OCI-LY7 (cell line): ENCODE measurements around the gene MKNK1. TPM values are rescaled to one million over a fixed set of nuclear protein-coding genes. Genes with fewer than 3 reads are reported as not detected.

Experiments
- BruUV-seq: library from RNA; stranded (reverse); fragments of 400-500 nt; replicated peaks from 2 replicates; lab custom pipeline; 2021; lab: Mats Ljungman, UMichigan
- CTCF ChIA-PET: fragments of 300-600 bp; sonication (Branson Sonifier 250); formaldehyde crosslinking; loops from one replicate; lab custom pipeline; 2022; ENCODE audit warnings: antibody characterized with exemption; ENCODE audit not compliant: unreplicated experiment; lab: Charles Lee
- POLR2A ChIA-PET: fragments of 300-600 bp; sonication (Branson Sonifier 250); formaldehyde crosslinking; loops from one replicate; lab custom pipeline; 2022; ENCODE audit warnings: antibody characterized with exemption; lab: Charles Lee
- DNase-seq: peaks from one replicate; pipeline ENCODE4 v3.0.0-alpha.2; 2015; ENCODE audit warnings: low spot score
- H2AFZ ChIP-seq: fragments of 200-600 bp; sonication (generic), shearing (Covaris generic); 2 replicates; pipeline ENCODE4 v1.6.1; 2014; ENCODE audit warnings: mild to moderate bottlenecking, antibody characterized with exemption, low read length, moderate library complexity
- H3K27ac ChIP-seq: fragments of 200-600 bp; sonication (generic); 2 replicates; pipeline ENCODE4 v1.5.1; 2014; ENCODE audit warnings: mixed run types, low read depth, mild to moderate bottlenecking, moderate library complexity, low read length, inconsistent platforms; ENCODE audit not compliant: poor library complexity, severe bottlenecking
- H3K36me3 ChIP-seq: fragments of 200-600 bp; sonication (generic); 2 replicates; pipeline ENCODE4 v1.6.1; 2014; ENCODE audit warnings: mild to moderate bottlenecking, antibody characterized with exemption, low read length, moderate library complexity, mixed read lengths; ENCODE audit not compliant: insufficient read depth
- H3K4me1 ChIP-seq: fragments of 200-600 bp; sonication (generic); 2 replicates; pipeline ENCODE4 v1.5.1; 2014; ENCODE audit warnings: mild to moderate bottlenecking, low read length; ENCODE audit not compliant: insufficient read depth, poor library complexity, severe bottlenecking
- H3K4me2 ChIP-seq: fragments of 200-600 bp; sonication (generic); 2 replicates; pipeline ENCODE4 v1.6.1; 2014; ENCODE audit warnings: mild to moderate bottlenecking, low read length
- H3K4me3 ChIP-seq: fragments of 200-600 bp; sonication (generic); 2 replicates; pipeline ENCODE4 v1.5.1; 2014; ENCODE audit warnings: mild to moderate bottlenecking, low read depth, low read length; ENCODE audit not compliant: poor library complexity, severe bottlenecking
- H3K79me2 ChIP-seq: fragments of 200-600 bp; sonication (generic); 2 replicates; pipeline ENCODE4 v1.6.1; 2016; ENCODE audit warnings: low read depth, mild to moderate bottlenecking, low read length, moderate library complexity, mixed read lengths; ENCODE audit not compliant: insufficient read depth
- H3K9me2 ChIP-seq: fragments of 200-600 bp; sonication (generic); 2 replicates; pipeline ENCODE4 v1.6.1; 2016; ENCODE audit warnings: mild to moderate bottlenecking, low read length, mixed read lengths; ENCODE audit not compliant: insufficient read depth
- H3K9me3 ChIP-seq: fragments of 200-600 bp; sonication (generic); 2 replicates; pipeline ENCODE4 v1.6.1; 2014; ENCODE audit warnings: mild to moderate bottlenecking, mixed run types, low read length, mixed read lengths
- H4K20me1 ChIP-seq: fragments of 200-600 bp; sonication (generic); 2 replicates; pipeline ENCODE4 v1.6.1; 2014; ENCODE audit warnings: mild to moderate bottlenecking, antibody characterized with exemption, low read length, moderate library complexity, mixed read lengths; ENCODE audit not compliant: insufficient read depth
- EZH2phosphoT487 ChIP-seq: fragments of 200-600 bp; sonication (generic); IDR thresholded peaks from 2 replicates; pipeline ENCODE4 v1.6.1; 2018; ENCODE audit warnings: low read depth, borderline replicate concordance, mild to moderate bottlenecking, mixed run types, antibody characterized with exemption, low read length, moderate library complexity, mixed read lengths
- intact Hi-C: fragments of 100-400 bp; cut with micrococcal nuclease; formaldehyde crosslinking; loops from one replicate; pipeline ENCODE4 v1.10.0; 2022; ENCODE audit not compliant: unreplicated experiment
- total RNA-seq, 2 experiments: library from RNA; depleted of rRNA in 1 of 2; stranded (reverse); fragments of >200 nt in 1 of 2; shearing (Covaris generic) in 1 of 2; gene quantifications; 2 replicates each; pipeline ENCODE4 v1.2.3, GENCODE V29; 2014 to 2022
- TF ChIP-seq, protein P1 (sequence below): fragments of 200-600 bp; sonication (generic); conservative IDR thresholded peaks from 2 replicates; pipeline ENCODE4 v1.5.1; 2014; ENCODE audit warnings: mild to moderate bottlenecking, antibody characterized with exemption, low read length, moderate library complexity, mixed read lengths

MKNK1 gene
- total RNA-seq, 2 experiments from 2014 or later: 11.5 to 24.0 TPM

DNA sequence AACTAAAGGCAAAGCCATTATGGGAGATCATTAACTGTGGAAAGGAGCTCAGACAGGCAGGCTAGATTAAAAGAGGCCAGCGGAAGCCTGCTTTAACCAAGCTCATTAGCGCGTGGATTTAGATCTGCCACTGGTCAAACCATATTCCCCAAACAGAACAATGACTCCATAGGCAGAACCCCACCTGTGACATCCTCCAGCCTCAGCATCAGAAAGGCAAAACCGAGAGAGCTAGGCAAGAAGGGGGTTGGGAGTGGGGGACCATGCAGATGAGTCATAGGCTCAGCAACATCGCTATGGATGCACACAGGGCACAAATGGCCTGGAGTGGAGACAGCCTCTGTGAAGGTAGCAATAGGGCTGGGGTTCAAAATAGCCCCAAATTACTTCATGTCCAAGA is 20.6 kb downstream of the MKNK1 start:
- Histone ChIP-seq H3K27ac (no peak overlapping the region), H4K20me1 (no peaks in the 10 kb centered on the region), H3K9me3 (no peaks in the 10 kb centered on the region), H3K9me2 (no peaks in the 10 kb centered on the region), H3K4me2 (no peak overlapping the region), H3K79me2 (no peaks in the 10 kb centered on the region), H2AFZ (no peak overlapping the region), H3K36me3 (peaks cover 17% of the 10 kb centered on the region; the same call in 1 of the 2 replicates), H3K4me3 (no peak overlapping the region), H3K4me1 (no peaks in the 10 kb centered on the region)
- ChIA-PET POLR2A (interaction anchor here (1.2 kb wide), 1 partner anchor 29 kb away, joined by 3 read pairs; no protein-coding TSS in a partner anchor), CTCF (no interaction called here)
- TF ChIP-seq, protein P1, sequence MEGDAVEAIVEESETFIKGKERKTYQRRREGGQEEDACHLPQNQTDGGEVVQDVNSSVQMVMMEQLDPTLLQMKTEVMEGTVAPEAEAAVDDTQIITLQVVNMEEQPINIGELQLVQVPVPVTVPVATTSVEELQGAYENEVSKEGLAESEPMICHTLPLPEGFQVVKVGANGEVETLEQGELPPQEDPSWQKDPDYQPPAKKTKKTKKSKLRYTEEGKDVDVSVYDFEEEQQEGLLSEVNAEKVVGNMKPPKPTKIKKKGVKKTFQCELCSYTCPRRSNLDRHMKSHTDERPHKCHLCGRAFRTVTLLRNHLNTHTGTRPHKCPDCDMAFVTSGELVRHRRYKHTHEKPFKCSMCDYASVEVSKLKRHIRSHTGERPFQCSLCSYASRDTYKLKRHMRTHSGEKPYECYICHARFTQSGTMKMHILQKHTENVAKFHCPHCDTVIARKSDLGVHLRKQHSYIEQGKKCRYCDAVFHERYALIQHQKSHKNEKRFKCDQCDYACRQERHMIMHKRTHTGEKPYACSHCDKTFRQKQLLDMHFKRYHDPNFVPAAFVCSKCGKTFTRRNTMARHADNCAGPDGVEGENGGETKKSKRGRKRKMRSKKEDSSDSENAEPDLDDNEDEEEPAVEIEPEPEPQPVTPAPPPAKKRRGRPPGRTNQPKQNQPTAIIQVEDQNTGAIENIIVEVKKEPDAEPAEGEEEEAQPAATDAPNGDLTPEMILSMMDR: no peak
- no peak for TF ChIP-seq EZH2phosphoT487
- no TSS peak for BruUV-seq
- DNase-seq: no peak
- intact Hi-C loops: no loop called here

DNA sequence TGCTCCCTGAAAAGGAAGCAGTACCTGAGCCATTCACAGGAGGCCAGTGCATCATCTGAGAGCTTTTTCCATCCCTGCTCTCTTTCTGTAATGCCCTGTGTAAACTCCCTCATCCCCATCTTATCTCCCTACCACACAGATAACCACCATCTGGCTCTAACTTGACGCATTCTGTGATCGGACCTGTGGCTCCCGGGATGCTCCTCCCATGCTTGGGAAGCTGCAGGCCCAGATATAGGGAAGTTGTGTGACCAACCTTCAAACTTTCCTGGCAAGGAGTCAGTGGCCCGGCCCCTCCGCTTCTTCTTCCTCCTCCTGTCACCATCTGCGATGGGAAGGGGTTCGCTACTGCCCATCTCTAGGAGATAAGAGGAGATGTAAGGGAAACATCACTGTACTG is 21.1 kb downstream of the MKNK1 start:
- CTCF ChIA-PET: no interaction called here
- H3K79me2 ChIP-seq: no peaks in the 10 kb centered on the region
- POLR2A ChIA-PET: no interaction called here
- H4K20me1 ChIP-seq: no peaks in the 10 kb centered on the region
- H3K9me3 ChIP-seq: no peaks in the 10 kb centered on the region
- BruUV-seq: no TSS peak
- no peak overlapping the region for H3K4me2 ChIP-seq
- H3K36me3 ChIP-seq: peaks cover 17% of the 10 kb centered on the region; the same call in 1 of the 2 replicates
- TF ChIP-seq, protein P1: no peak
- TF ChIP-seq EZH2phosphoT487: no peak
- no peak overlapping the region for H3K27ac ChIP-seq
- H2AFZ ChIP-seq: no peak overlapping the region
- H3K4me1 ChIP-seq: no peaks in the 10 kb centered on the region
- intact Hi-C loops: no loop called here
- no peaks in the 10 kb centered on the region for H3K9me2 ChIP-seq
- no peak overlapping the region for H3K4me3 ChIP-seq
- DNase-seq: no peak

- Histone ChIP-seq H3K9me3 (no peaks in the 10 kb centered on the region), H2AFZ (no peak overlapping the region), H4K20me1 (no peaks in the 10 kb centered on the region), H3K27ac (no peak overlapping the region), H3K4me3 (no peak overlapping the region), H3K4me2 (no peak overlapping the region), H3K36me3 (peaks cover 17% of the 10 kb centered on the region; the same call in 1 of the 2 replicates), H3K9me2 (no peaks in the 10 kb centered on the region), H3K4me1 (no peaks in the 10 kb centered on the region), H3K79me2 (no peaks in the 10 kb centered on the region)
- ChIA-PET CTCF (no interaction called here), POLR2A (no interaction called here)
- TF ChIP-seq, protein P1: no peak
- TF ChIP-seq EZH2phosphoT487: no peak
- intact Hi-C loops: no loop called here
- BruUV-seq: no TSS peak
- no peak for DNase-seq
Measured at GRCh38 chr1:46581681-46582455, 22.2 kb downstream of the MKNK1 start.
